ENCODE data around the gene PHF21B. TPM values are rescaled to one million over a fixed set of nuclear protein-coding genes. Genes with fewer than 3 reads are reported as not detected.

Gene PHF21B
- total RNA-seq, 3 donors from 2014 or later (not counting 1 experiment from before 2014, with no cell fraction given) = not detected

DNA sequence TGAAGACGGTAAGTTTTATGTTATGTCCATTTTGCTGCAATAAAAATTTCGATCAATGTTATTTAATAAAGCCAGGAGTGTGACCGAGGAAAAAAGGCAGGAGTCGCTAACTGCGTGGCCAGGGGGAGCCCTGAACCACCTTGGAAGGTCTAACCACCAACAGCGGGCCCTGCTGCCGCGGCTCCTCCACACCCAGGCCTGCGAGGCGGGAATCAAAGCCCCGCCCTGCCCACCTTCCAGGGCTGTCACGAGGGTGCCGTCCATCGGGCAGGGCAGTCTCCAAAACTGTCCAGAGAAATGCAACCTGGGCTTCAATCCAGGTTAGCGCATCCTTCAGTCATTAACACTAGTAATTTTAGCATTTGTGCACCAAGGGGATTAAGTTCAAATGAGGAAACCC, 19.0 kb downstream of the PHF21B start:
- no peak for ATAC-seq
- intact Hi-C loops (cut with micrococcal nuclease) = no loop called here

DNA sequence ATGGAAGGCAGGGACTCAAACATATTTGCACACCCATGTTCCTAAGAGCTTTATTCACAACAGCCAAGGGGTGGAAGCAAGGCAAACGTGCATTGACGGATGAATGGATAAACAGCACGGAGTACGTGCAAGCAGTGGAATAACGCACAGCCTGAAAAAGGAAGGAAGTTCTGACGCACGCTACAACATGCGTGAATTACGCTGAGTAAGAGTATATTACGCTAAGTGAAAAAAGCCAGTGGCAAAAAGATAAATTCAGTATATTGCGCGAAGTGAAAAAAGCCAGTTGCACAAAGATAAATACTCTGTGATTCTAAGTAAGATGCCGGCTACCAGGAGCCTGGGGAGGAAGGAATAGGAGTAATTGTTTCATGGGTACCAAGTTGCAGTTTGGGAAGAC, 19.5 kb downstream of the PHF21B start:
- H3K4me3 Mint-ChIP-seq = no peak overlapping the region
- intact Hi-C loops (cut with micrococcal nuclease) = no loop called here
- no peak overlapping the region for H3K4me3 ChIP-seq (ENCODE audit: low read length)
- no peaks in the 10 kb centered on the region for H3K4me1 ChIP-seq (ENCODE audit: control insufficient read depth, insufficient read depth, low read length)
- ATAC-seq (no peak), DNase-seq (no peak)
- TF ChIP-seq, protein P1, sequence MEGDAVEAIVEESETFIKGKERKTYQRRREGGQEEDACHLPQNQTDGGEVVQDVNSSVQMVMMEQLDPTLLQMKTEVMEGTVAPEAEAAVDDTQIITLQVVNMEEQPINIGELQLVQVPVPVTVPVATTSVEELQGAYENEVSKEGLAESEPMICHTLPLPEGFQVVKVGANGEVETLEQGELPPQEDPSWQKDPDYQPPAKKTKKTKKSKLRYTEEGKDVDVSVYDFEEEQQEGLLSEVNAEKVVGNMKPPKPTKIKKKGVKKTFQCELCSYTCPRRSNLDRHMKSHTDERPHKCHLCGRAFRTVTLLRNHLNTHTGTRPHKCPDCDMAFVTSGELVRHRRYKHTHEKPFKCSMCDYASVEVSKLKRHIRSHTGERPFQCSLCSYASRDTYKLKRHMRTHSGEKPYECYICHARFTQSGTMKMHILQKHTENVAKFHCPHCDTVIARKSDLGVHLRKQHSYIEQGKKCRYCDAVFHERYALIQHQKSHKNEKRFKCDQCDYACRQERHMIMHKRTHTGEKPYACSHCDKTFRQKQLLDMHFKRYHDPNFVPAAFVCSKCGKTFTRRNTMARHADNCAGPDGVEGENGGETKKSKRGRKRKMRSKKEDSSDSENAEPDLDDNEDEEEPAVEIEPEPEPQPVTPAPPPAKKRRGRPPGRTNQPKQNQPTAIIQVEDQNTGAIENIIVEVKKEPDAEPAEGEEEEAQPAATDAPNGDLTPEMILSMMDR (IDR thresholded peaks at IDR 0.05) = no peak
- H3K27ac Mint-ChIP-seq = no peak overlapping the region
- H3K36me3 ChIP-seq (ENCODE audit: control insufficient read depth, insufficient read depth, low read length) = no peaks in the 10 kb centered on the region
- H3K36me3 Mint-ChIP-seq = no peaks in the 10 kb centered on the region
- H3K9me3 Mint-ChIP-seq = no peaks in the 10 kb centered on the region
- H3K27me3 ChIP-seq (ENCODE audit: control insufficient read depth, insufficient read depth, low read length) = no peaks in the 10 kb centered on the region
- peaks cover 6 to 8% of the 10 kb centered on the region in 2 donors for H3K27me3 Mint-ChIP-seq (ENCODE audit: low read depth in 2 of 2)
- no peak overlapping the region for H3K27ac ChIP-seq (ENCODE audit: low read length)
- WGBS (ENCODE audit: insufficient coverage) = 85% methylated on average over 13 of the region's 13 CpGs
- H3K4me1 Mint-ChIP-seq = no peaks in the 10 kb centered on the region
- H3K9me3 ChIP-seq (ENCODE audit: control insufficient read depth, insufficient read depth, low read length) = no peaks in the 10 kb centered on the region

More for the DNA sequence above, 19.0 kb downstream of the PHF21B start:
- peaks cover 6 to 8% of the 10 kb centered on the region in 2 donors for H3K27me3 Mint-ChIP-seq (ENCODE audit: low read depth in 2 of 2)
- DNase-seq = no peak
- H3K36me3 Mint-ChIP-seq = no peaks in the 10 kb centered on the region
- Histone ChIP-seq H3K27ac (ENCODE audit: low read length) (no peak overlapping the region), H3K27me3 (ENCODE audit: control insufficient read depth, insufficient read depth, low read length) (no peaks in the 10 kb centered on the region), H3K9me3 (ENCODE audit: control insufficient read depth, insufficient read depth, low read length) (no peaks in the 10 kb centered on the region), H3K4me3 (ENCODE audit: low read length) (no peak overlapping the region), H3K36me3 (ENCODE audit: control insufficient read depth, insufficient read depth, low read length) (no peaks in the 10 kb centered on the region), H3K4me1 (ENCODE audit: control insufficient read depth, insufficient read depth, low read length) (no peaks in the 10 kb centered on the region)
- no peak overlapping the region for H3K27ac Mint-ChIP-seq
- H3K4me3 Mint-ChIP-seq = no peak overlapping the region
- H3K9me3 Mint-ChIP-seq = no peaks in the 10 kb centered on the region
- WGBS (ENCODE audit: insufficient coverage) = 87% methylated on average over 14 of the region's 15 CpGs
- no peaks in the 10 kb centered on the region for H3K4me1 Mint-ChIP-seq
- TF ChIP-seq, protein P1 (IDR thresholded peaks at IDR 0.05) = no peak

DNA sequence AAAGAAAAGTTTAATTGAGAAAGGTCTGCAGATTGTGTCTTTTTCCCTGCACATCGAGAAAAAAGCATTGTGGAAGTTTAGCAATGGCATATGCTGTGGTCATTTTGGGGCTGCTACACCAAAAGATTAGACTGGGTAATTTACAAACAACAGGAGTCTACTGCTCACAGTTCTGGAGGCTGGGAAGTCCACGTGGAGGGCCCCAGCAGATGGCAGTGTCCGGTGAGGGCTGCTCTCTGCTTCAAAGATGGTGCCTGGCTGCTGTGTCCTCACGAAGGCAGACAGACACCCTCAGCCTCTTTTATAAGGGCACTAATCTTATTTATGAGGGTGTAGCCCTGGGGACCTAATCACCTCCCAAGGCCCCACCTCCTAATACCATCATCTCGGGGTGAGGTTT, 21.1 kb downstream of the PHF21B start:
- no peak overlapping the region for H3K4me3 ChIP-seq (ENCODE audit: low read length)
- ATAC-seq (no peak), DNase-seq (no peak)
- Mint-ChIP-seq H3K36me3 (no peaks in the 10 kb centered on the region), H3K27me3 (ENCODE audit: low read depth in 2 of 2) (peaks cover 6 to 8% of the 10 kb centered on the region in 2 donors), H3K27ac (no peak overlapping the region), H3K4me1 (no peaks in the 10 kb centered on the region), H3K9me3 (peaks cover 0 to 4% of the 10 kb centered on the region in 2 donors), H3K4me3 (no peak overlapping the region)
- H3K9me3 ChIP-seq (ENCODE audit: control insufficient read depth, insufficient read depth, low read length) = no peaks in the 10 kb centered on the region
- no peaks in the 10 kb centered on the region for H3K27me3 ChIP-seq (ENCODE audit: control insufficient read depth, insufficient read depth, low read length)
- H3K4me1 ChIP-seq (ENCODE audit: control insufficient read depth, insufficient read depth, low read length) = no peaks in the 10 kb centered on the region
- TF ChIP-seq, protein P1 (IDR thresholded peaks at IDR 0.05) = no peak
- WGBS (ENCODE audit: insufficient coverage) = 62% methylated on average over 5 of the region's 5 CpGs
- no peak overlapping the region for H3K27ac ChIP-seq (ENCODE audit: low read length)
- intact Hi-C loops (cut with micrococcal nuclease) = no loop called here
- no peaks in the 10 kb centered on the region for H3K36me3 ChIP-seq (ENCODE audit: control insufficient read depth, insufficient read depth, low read length)

DNA sequence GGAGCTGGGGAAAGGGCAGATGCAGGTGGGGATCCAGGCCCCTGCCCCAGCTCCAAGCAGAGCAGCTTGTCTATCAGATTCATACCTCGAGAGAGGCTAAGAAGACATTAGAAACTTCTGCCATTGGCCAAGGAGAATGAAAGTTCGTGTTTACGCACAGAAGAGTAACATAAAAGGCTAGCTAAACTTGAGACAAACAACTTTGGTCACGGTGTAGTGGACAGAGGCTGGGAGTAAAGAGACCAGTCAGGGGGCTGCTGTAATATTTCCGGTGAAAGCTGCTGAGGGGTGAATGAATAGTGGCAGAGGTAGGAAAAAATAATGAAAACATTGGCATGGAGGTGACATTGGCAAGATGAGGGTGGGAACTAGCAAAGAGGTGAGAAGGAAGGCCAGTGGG, 22.9 kb downstream of the PHF21B start:
- DNase-seq (no peak), ATAC-seq (no peak)
- Histone ChIP-seq H3K9me3 (ENCODE audit: control insufficient read depth, insufficient read depth, low read length) (no peaks in the 10 kb centered on the region), H3K4me1 (ENCODE audit: control insufficient read depth, insufficient read depth, low read length) (no peaks in the 10 kb centered on the region), H3K27me3 (ENCODE audit: control insufficient read depth, insufficient read depth, low read length) (no peaks in the 10 kb centered on the region), H3K27ac (ENCODE audit: low read length) (no peak overlapping the region), H3K36me3 (ENCODE audit: control insufficient read depth, insufficient read depth, low read length) (no peaks in the 10 kb centered on the region), H3K4me3 (ENCODE audit: low read length) (no peak overlapping the region)
- H3K36me3 Mint-ChIP-seq = no peaks in the 10 kb centered on the region
- 82% methylated on average over 5 of the region's 5 CpGs for WGBS (ENCODE audit: insufficient coverage)
- H3K4me3 Mint-ChIP-seq = no peak overlapping the region
- TF ChIP-seq, protein P1 (IDR thresholded peaks at IDR 0.05) = no peak
- intact Hi-C loops (cut with micrococcal nuclease) = no loop called here
- H3K27ac Mint-ChIP-seq = no peak overlapping the region
- no peaks in the 10 kb centered on the region for H3K4me1 Mint-ChIP-seq
- peaks cover 0 to 4% of the 10 kb centered on the region in 2 donors for H3K9me3 Mint-ChIP-seq
- peaks cover 6 to 8% of the 10 kb centered on the region in 2 donors for H3K27me3 Mint-ChIP-seq (ENCODE audit: low read depth in 2 of 2)

Data from natural killer cell (primary cell).